H9 (cell line): Measurements from ENCODE around the gene PLCXD3. TPM values are rescaled to one million over a fixed set of nuclear protein-coding genes. Genes with fewer than 3 reads are reported as not detected.
"Not testable (repeated sequence)": the region's sequence is repeated elsewhere in the genome, so short reads cannot be mapped to it uniquely, and the experiment has no call there.

Experiments used
- DNase-seq: peaks from one replicate; pipeline ENCODE4 v3.0.0-alpha.2; 2017
- H2AFZ ChIP-seq: one replicate; pipeline ENCODE4 v1.6.1; 2013; ENCODE audit warnings: mild to moderate bottlenecking, low read length, control low read depth, moderate library complexity
- H2AK5ac ChIP-seq: 2 replicates; pipeline ENCODE4 v1.6.1; 2013; ENCODE audit warnings: low read length, control low read depth, mixed read lengths; ENCODE audit not compliant: insufficient read length
- H2BK120ac ChIP-seq: one replicate; pipeline ENCODE4 v1.6.1; 2013; ENCODE audit warnings: low read depth, mild to moderate bottlenecking, low read length, control low read depth, inconsistent platforms; ENCODE audit not compliant: poor library complexity, severe bottlenecking
- H2BK12ac ChIP-seq: 2 replicates; pipeline ENCODE4 v1.6.1; 2013; ENCODE audit warnings: low read length, control low read depth, mixed read lengths, low read depth; ENCODE audit not compliant: insufficient read length
- H2BK15ac ChIP-seq: 2 replicates; pipeline ENCODE4 v1.6.1; 2013; ENCODE audit warnings: low read depth, low read length, control low read depth
- H2BK20ac ChIP-seq: one replicate; pipeline ENCODE4 v1.6.1; 2013; ENCODE audit warnings: low read depth, mild to moderate bottlenecking, low read length, control low read depth, inconsistent platforms; ENCODE audit not compliant: poor library complexity, severe bottlenecking
- H2BK5ac ChIP-seq: 2 replicates; pipeline ENCODE4 v1.6.1; 2013; ENCODE audit warnings: low read length, control low read depth, mixed read lengths; ENCODE audit not compliant: insufficient read length
- H3K14ac ChIP-seq: 2 replicates; pipeline ENCODE4 v1.6.1; 2013; ENCODE audit warnings: low read length, control low read depth; ENCODE audit not compliant: insufficient read depth
- H3K18ac ChIP-seq: 2 replicates; pipeline ENCODE4 v1.6.1; 2013; ENCODE audit warnings: low read depth, mild to moderate bottlenecking, mixed read lengths, low read length, control low read depth; ENCODE audit not compliant: insufficient read length
- H3K23ac ChIP-seq: 2 replicates; pipeline ENCODE4 v1.6.1; 2013; ENCODE audit warnings: low read length, control low read depth, mixed read lengths, low read depth; ENCODE audit not compliant: insufficient read length
- H3K23me2 ChIP-seq: 2 replicates; pipeline ENCODE4 v1.6.1; 2013; ENCODE audit warnings: low read depth, mild to moderate bottlenecking, mixed read lengths, low read length, control low read depth; ENCODE audit not compliant: insufficient read length, poor library complexity, severe bottlenecking
- H3K27ac ChIP-seq: 2 replicates; pipeline ENCODE4 v1.5.1; 2013; ENCODE audit warnings: low read length, control low read depth, mixed read lengths, low read depth; ENCODE audit not compliant: insufficient read length
- H3K27me3 ChIP-seq: 2 replicates; pipeline ENCODE4 v1.6.1; 2013; ENCODE audit warnings: low read length, control low read depth, inconsistent platforms; ENCODE audit not compliant: insufficient read depth
- H3K4ac ChIP-seq: 2 replicates; pipeline ENCODE4 v1.6.1; 2013; ENCODE audit warnings: low read depth, mild to moderate bottlenecking, control low read depth, inconsistent platforms, low read length, moderate library complexity
- H3K4me1 ChIP-seq: 2 replicates; pipeline ENCODE4 v1.6.1; 2013; ENCODE audit warnings: low read length, control low read depth, inconsistent platforms; ENCODE audit not compliant: insufficient read depth
- H3K4me2 ChIP-seq: 2 replicates; pipeline ENCODE4 v1.6.1; 2013; ENCODE audit warnings: low read length, control low read depth, mixed read lengths; ENCODE audit not compliant: insufficient read length, insufficient read depth
- H3K56ac ChIP-seq: 2 replicates; pipeline ENCODE4 v1.6.1; 2013; ENCODE audit warnings: low read depth, mild to moderate bottlenecking, mixed read lengths, low read length, control low read depth; ENCODE audit not compliant: insufficient read length
- H3K79me1 ChIP-seq: 2 replicates; pipeline ENCODE4 v1.6.1; 2013; ENCODE audit warnings: low read depth, mild to moderate bottlenecking, moderate library complexity, low read length, control low read depth, inconsistent platforms; ENCODE audit not compliant: insufficient read depth, poor library complexity, severe bottlenecking
- H3K79me2 ChIP-seq: 2 replicates; pipeline ENCODE4 v1.6.1; 2013; ENCODE audit warnings: low read length, control low read depth, inconsistent platforms; ENCODE audit not compliant: insufficient read depth
- H3K9ac ChIP-seq: 2 replicates; pipeline ENCODE4 v1.6.1; 2013; ENCODE audit warnings: low read length, control low read depth, mixed read lengths; ENCODE audit not compliant: insufficient read length; ENCODE audit errors: extremely low read depth
- H3K9me3 ChIP-seq: one replicate; pipeline ENCODE4 v1.6.1; 2013; ENCODE audit warnings: low read depth, low read length, inconsistent platforms; ENCODE audit not compliant: control insufficient read depth
- H3T11ph ChIP-seq: one replicate; pipeline ENCODE4 v1.6.1; 2013; ENCODE audit warnings: mild to moderate bottlenecking, low read length, control low read depth, inconsistent platforms
- H4K20me1 ChIP-seq: one replicate; pipeline ENCODE4 v1.6.1; 2013; ENCODE audit not compliant: control insufficient read depth, insufficient read length, insufficient read depth
- H4K5ac ChIP-seq: 2 replicates; pipeline ENCODE4 v1.6.1; 2013; ENCODE audit warnings: low read depth, mild to moderate bottlenecking, mixed read lengths, low read length, control low read depth; ENCODE audit not compliant: insufficient read length
- H4K8ac ChIP-seq: replicated peaks from 2 replicates; pipeline ENCODE4 v1.6.1; 2013; ENCODE audit warnings: low read length, control low read depth, mixed read lengths, low read depth; ENCODE audit not compliant: insufficient read length
- H4K91ac ChIP-seq: 2 replicates; pipeline ENCODE4 v1.6.1; 2013; ENCODE audit warnings: low read depth, mild to moderate bottlenecking, moderate library complexity, mixed read lengths, low read length, control low read depth; ENCODE audit not compliant: insufficient read length
- H3K27ac Mint-ChIP-seq, 3 experiments: 2 replicates in 2 of 3; 3 replicates in 1 of 3; pipeline ENCODE4 v1.8.0; 2020 to 2021; ENCODE audit warnings: mixed read lengths in 3 of 3, mild to moderate bottlenecking in 1 of 3, moderate library complexity in 1 of 3
- H3K27me3 Mint-ChIP-seq: 2 replicates; pipeline ENCODE4 v1.8.0; 2021; ENCODE audit warnings: low read depth, mild to moderate bottlenecking, moderate library complexity, mixed read lengths
- H3K36me3 Mint-ChIP-seq, 3 experiments: 2 replicates in 2 of 3; 3 replicates in 1 of 3; pipeline ENCODE4 v1.8.0; 2020 to 2021; ENCODE audit warnings: low read depth in 3 of 3, mixed read lengths in 3 of 3; ENCODE audit not compliant: insufficient read depth in 1 of 3
- H3K4me1 Mint-ChIP-seq, 2 experiments: 2 replicates each; pipeline ENCODE4 v1.8.0; 2020; ENCODE audit warnings: mixed read lengths in 2 of 2
- H3K4me3 Mint-ChIP-seq, 2 experiments: 2 replicates in 1 of 2; 3 replicates in 1 of 2; pipeline ENCODE4 v1.8.0; 2020 to 2021; ENCODE audit warnings: mild to moderate bottlenecking in 2 of 2, mixed read lengths in 2 of 2, moderate library complexity in 1 of 2
- H3K9me3 Mint-ChIP-seq, 2 experiments: 2 replicates in 1 of 2; 3 replicates in 1 of 2; pipeline ENCODE4 v1.8.0; 2020; ENCODE audit warnings: mild to moderate bottlenecking in 2 of 2, mixed read lengths in 2 of 2, moderate library complexity in 1 of 2
- WGBS: extraction: QIAGEN DNeasy Blood & Tissue Kit; methylation state at CpG from one replicate; pipeline ENCODE4 v1.1.7; 2013; ENCODE audit warnings: missing lambda C conversion rate, low lambda C conversion rate, mixed read lengths; ENCODE audit not compliant: insufficient read length; ENCODE audit errors: extremely low coverage; 5-methylcytosine and 5-hydroxymethylcytosine counted together
- total RNA-seq: library from RNA; stranded (reverse); gene quantifications from 2 replicates; pipeline ENCODE4 v1.2.1, GENCODE V29; 2021
- TF ChIP-seq, protein P1 (sequence below): fragments of 200-600 bp; sonication (generic); conservative IDR thresholded peaks from 3 replicates; pipeline ENCODE4 v1.8.0; 2021; ENCODE audit warnings: antibody characterized with exemption, mild to moderate bottlenecking

PLCXD3 gene
- total RNA-seq, 1 experiment from 2014 or later, result not detected

DNA sequence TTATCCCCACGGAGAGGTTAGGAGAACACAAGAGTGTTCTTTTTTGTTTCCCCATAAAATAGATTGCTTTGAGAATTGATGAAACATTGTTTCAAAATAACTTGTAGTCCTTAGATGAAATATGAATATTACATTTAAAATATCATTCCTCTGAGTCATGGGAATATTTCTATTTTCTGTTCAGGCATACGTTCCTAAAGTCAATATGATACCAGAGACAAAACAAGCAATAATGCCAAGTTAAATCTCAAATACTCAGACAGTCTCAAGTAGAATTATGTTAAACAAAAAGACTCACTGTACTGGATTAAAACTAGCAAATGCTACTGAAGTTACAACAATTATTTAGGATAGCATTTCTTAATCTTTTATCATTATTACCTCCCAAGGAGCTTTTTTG lies 185.3 kb downstream of the PLCXD3 start:
- Histone ChIP-seq H4K5ac (no peak overlapping the region), H2BK15ac (no peak overlapping the region), H4K20me1 (no peaks in the 10 kb centered on the region), H3K4ac (no peak overlapping the region), H3K79me2 (no peaks in the 10 kb centered on the region), H3K27ac (no peak overlapping the region), H3T11ph (no peak overlapping the region), H3K56ac (no peak overlapping the region), H3K27me3 (no peaks in the 10 kb centered on the region), H3K23me2 (no peaks in the 10 kb centered on the region), H3K79me1 (no peaks in the 10 kb centered on the region), H2BK20ac (no peak overlapping the region), H3K14ac (no peak overlapping the region), H4K8ac (no peak overlapping the region), H2AFZ (no peak overlapping the region), H3K9me3 (no peaks in the 10 kb centered on the region), H3K4me1 (no peaks in the 10 kb centered on the region), H3K23ac (no peak overlapping the region), H4K91ac (no peak overlapping the region), H2BK12ac (no peak overlapping the region), H3K4me2 (no peak overlapping the region), H3K18ac (no peak overlapping the region), H2BK120ac (no peak overlapping the region), H2AK5ac (no peak overlapping the region), H3K9ac (no peak overlapping the region), H2BK5ac (no peak overlapping the region)
- Mint-ChIP-seq H3K4me3 (no peak overlapping the region), H3K27ac (no peak overlapping the region), H3K9me3 (peaks cover 0 to 2% of the 10 kb centered on the region in 2 experiments; a peak in 1 of 5 replicates), H3K4me1 (peaks cover 3 to 7% of the 10 kb centered on the region in 2 experiments; a peak in 2 of 4 replicates), H3K36me3 (peaks cover 0 to 2% (median 2%) of the 10 kb centered on the region in 3 experiments; a peak in 2 of 7 replicates), H3K27me3 (no peaks in the 10 kb centered on the region)
- DNase-seq, result no peak
- TF ChIP-seq, protein P1, sequence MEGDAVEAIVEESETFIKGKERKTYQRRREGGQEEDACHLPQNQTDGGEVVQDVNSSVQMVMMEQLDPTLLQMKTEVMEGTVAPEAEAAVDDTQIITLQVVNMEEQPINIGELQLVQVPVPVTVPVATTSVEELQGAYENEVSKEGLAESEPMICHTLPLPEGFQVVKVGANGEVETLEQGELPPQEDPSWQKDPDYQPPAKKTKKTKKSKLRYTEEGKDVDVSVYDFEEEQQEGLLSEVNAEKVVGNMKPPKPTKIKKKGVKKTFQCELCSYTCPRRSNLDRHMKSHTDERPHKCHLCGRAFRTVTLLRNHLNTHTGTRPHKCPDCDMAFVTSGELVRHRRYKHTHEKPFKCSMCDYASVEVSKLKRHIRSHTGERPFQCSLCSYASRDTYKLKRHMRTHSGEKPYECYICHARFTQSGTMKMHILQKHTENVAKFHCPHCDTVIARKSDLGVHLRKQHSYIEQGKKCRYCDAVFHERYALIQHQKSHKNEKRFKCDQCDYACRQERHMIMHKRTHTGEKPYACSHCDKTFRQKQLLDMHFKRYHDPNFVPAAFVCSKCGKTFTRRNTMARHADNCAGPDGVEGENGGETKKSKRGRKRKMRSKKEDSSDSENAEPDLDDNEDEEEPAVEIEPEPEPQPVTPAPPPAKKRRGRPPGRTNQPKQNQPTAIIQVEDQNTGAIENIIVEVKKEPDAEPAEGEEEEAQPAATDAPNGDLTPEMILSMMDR, result no peak
- no CpG with 5 or more reads among the region's 2 CpGs for WGBS

DNA sequence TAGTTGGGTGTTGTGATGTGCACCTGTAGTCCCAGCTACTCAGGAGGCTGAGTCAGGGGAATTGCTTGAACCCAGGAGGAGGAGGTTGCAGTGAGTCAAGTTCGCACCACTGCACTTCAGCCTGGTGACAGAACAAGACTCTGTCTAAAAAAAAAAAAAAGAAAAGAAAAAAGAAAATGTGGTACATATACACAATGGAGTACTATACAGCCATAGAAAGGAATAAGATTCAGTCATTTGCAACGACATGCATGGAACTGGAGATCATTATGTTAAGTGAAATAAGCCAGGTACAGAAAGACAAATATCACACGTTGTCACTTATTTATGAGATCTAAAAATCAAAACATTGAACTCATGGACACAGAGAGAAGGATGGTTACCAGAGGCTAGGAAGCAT lies 187.6 kb downstream of the PLCXD3 start:
- H3K14ac ChIP-seq, H3K27me3 Mint-ChIP-seq, H3K27ac ChIP-seq, H2BK5ac ChIP-seq, H3K4me1 Mint-ChIP-seq, H3K27me3 ChIP-seq, DNase-seq, H3K9me3 ChIP-seq, H2AK5ac ChIP-seq, H2BK120ac ChIP-seq, H3K9me3 Mint-ChIP-seq, H3K56ac ChIP-seq, H4K8ac ChIP-seq, H3K4me2 ChIP-seq, H2BK12ac ChIP-seq, H2BK20ac ChIP-seq, H3K18ac ChIP-seq, H4K91ac ChIP-seq, H3K79me2 ChIP-seq, H2BK15ac ChIP-seq, H3K36me3 Mint-ChIP-seq, H3T11ph ChIP-seq, H3K23ac ChIP-seq, H3K4me3 Mint-ChIP-seq, H3K9ac ChIP-seq, H3K4ac ChIP-seq, H3K23me2 ChIP-seq, H2AFZ ChIP-seq, H3K79me1 ChIP-seq, H3K27ac Mint-ChIP-seq, H3K4me1 ChIP-seq, H4K5ac ChIP-seq, H4K20me1 ChIP-seq: not testable (repeated sequence)
- WGBS, result no CpG with 5 or more reads among the region's 3 CpGs
